GM12878 (cell line): ENCODE measurements around the gene TMEM232. TPM values are rescaled to one million over a fixed set of nuclear protein-coding genes. Genes with fewer than 3 reads are reported as not detected.

Experiments used
- ATAC-seq: fragments of 200-7000 bp; cut with Tn5 transposase; 3 replicates; pipeline ENCODE4 v1.9.1; 2020; ENCODE audit warnings: mild to moderate bottlenecking, moderate library complexity
- BruUV-seq: library from RNA; stranded (reverse); fragments of 400-500 nt; replicated peaks from 2 replicates; lab custom pipeline; 2021; lab: Mats Ljungman, UMichigan
- CTCF ChIA-PET: fragments of 300-600 bp; sonication (Branson Sonifier 250); formaldehyde crosslinking; extraction: SDS; loops from one replicate; lab custom pipeline; 2021; ENCODE audit warnings: inconsistent platforms; lab: Yijun Ruan, JAX
- POLR2A ChIA-PET: fragments of 350-600 bp; formaldehyde crosslinking; extraction: SDS; loops from one replicate; lab custom pipeline; 2021; ENCODE audit warnings: inconsistent platforms; lab: Charles Lee
- RAD21 ChIA-PET: fragments of 300-600 bp; sonication (Branson Sonifier 250); formaldehyde crosslinking; loops from one replicate; lab custom pipeline; 2023; ENCODE audit warnings: antibody characterized with exemption; ENCODE audit not compliant: unreplicated experiment; lab: Charles Lee
- SMC1A ChIA-PET: fragments of 300-600 bp; sonication (Branson Sonifier 250); formaldehyde crosslinking; loops from one replicate; lab custom pipeline; 2023; ENCODE audit not compliant: unreplicated experiment, uncharacterized antibody; lab: Charles Lee
- DNase-seq: peaks from one replicate; pipeline ENCODE4 v3.0.0-alpha.2; 2011; ENCODE audit warnings: low read depth, low spot score
- FAIRE-seq: peaks from 3 replicates; lab custom pipeline; 2011; peaks lifted over from hg19 to GRCh38; lab: Jason Lieb, UNC
- H2AFZ ChIP-seq: 2 replicates; pipeline ENCODE4 v1.6.0; 2011; ENCODE audit warnings: low read depth, low read length, control low read depth; ENCODE audit not compliant: control insufficient read depth
- H3K27ac ChIP-seq: 2 replicates; pipeline ENCODE4 v1.5.1; 2011; ENCODE audit warnings: control low read depth; ENCODE audit not compliant: control insufficient read depth, insufficient read depth
- H3K27me3 ChIP-seq, 2 experiments: replicated peaks in 1 of 2; 2 replicates each; pipeline versions ENCODE4 v1.6.0 to v1.6.1; 2011; ENCODE audit warnings: low read length in 1 of 2; ENCODE audit not compliant: control insufficient read depth in 2 of 2, insufficient read depth in 2 of 2
- H3K36me3 ChIP-seq, 2 experiments: 2 replicates each; pipeline ENCODE4 v1.5.1; 2011; ENCODE audit warnings: low read length in 1 of 2; ENCODE audit not compliant: control insufficient read depth in 2 of 2, insufficient read depth in 2 of 2
- H3K4me1 ChIP-seq: 2 replicates; pipeline ENCODE4 v1.6.1; 2011; ENCODE audit warnings: mild to moderate bottlenecking, low read length, moderate library complexity, mixed read lengths; ENCODE audit not compliant: control insufficient read depth, insufficient read depth
- H3K4me2 ChIP-seq: 2 replicates; pipeline ENCODE4 v1.6.0; 2011; ENCODE audit warnings: control low read depth; ENCODE audit not compliant: control insufficient read depth, insufficient read depth
- H3K4me3 ChIP-seq: fragments of 200-600 bp; sonication (generic); 2 replicates; pipeline ENCODE4 v1.5.1; 2016
- H3K79me2 ChIP-seq: 2 replicates; pipeline ENCODE4 v1.6.0; 2011; ENCODE audit warnings: low read length; ENCODE audit not compliant: control insufficient read depth, insufficient read depth
- H3K9ac ChIP-seq: 2 replicates; pipeline ENCODE4 v1.8.0; 2011; ENCODE audit warnings: low read length, control low read depth, mixed read lengths; ENCODE audit not compliant: control insufficient read depth, insufficient read depth
- H3K9me3 ChIP-seq: replicated peaks from 3 replicates; pipeline ENCODE4 v1.5.1; 2011; ENCODE audit warnings: mild to moderate bottlenecking, low read length; ENCODE audit not compliant: control insufficient read depth, insufficient read depth
- H4K20me1 ChIP-seq: 2 replicates; pipeline ENCODE4 v1.6.0; 2011; ENCODE audit not compliant: control insufficient read depth, insufficient read depth
- CBX3 ChIP-seq: fragments of 200-600 bp; sonication (generic); IDR thresholded peaks from 2 replicates; pipeline ENCODE4 v1.6.1; 2016; ENCODE audit warnings: low read depth, borderline replicate concordance
- E4F1 ChIP-seq: fragments of 450-650 bp; IDR thresholded peaks from 2 replicates; pipeline ENCODE4 v1.6.1; 2018; ENCODE audit warnings: borderline replicate concordance, mild to moderate bottlenecking; ENCODE audit not compliant: partially characterized antibody
- EP300 ChIP-seq, 2 experiments: fragments of 150-350 bp in 1 of 2; IDR thresholded peaks; 2 replicates each; pipeline ENCODE4 v1.6.1; 2011 to 2012; ENCODE audit warnings: low read depth in 2 of 2, low read length in 2 of 2, borderline replicate concordance in 1 of 2, improper control_type of control experiment in 1 of 2, inconsistent platforms in 1 of 2; ENCODE audit not compliant: control insufficient read depth in 1 of 2
- KLF5 ChIP-seq: fragments of 450-650 bp; IDR thresholded peaks from 2 replicates; pipeline ENCODE4 v1.6.1; 2014; ENCODE audit warnings: mild to moderate bottlenecking; ENCODE audit not compliant: partially characterized antibody
- RAD51 ChIP-seq: fragments of 450-650 bp; IDR thresholded peaks from 2 replicates; pipeline ENCODE4 v1.6.1; 2016; ENCODE audit warnings: moderate library complexity, mild to moderate bottlenecking, inconsistent platforms
- SPI1 ChIP-seq: IDR thresholded peaks from 2 replicates; pipeline ENCODE4 v1.6.1; 2011; ENCODE audit warnings: low read depth, mild to moderate bottlenecking, low read length, moderate library complexity, borderline replicate concordance; ENCODE audit not compliant: insufficient read depth
- STAT3 ChIP-seq: IDR thresholded peaks from 2 replicates; pipeline ENCODE4 v1.6.1; 2011; ENCODE audit warnings: low read depth, low read length, improper control_type of control experiment
- WRNIP1 ChIP-seq: IDR thresholded peaks from 2 replicates; pipeline ENCODE4 v1.6.1; 2011; ENCODE audit warnings: low read depth, low read length, improper control_type of control experiment, borderline replicate concordance
- WGBS: methylation state at CpG from one replicate; pipeline ENCODE4 v1.1.6; 2016; ENCODE audit warnings: low lambda C conversion rate; ENCODE audit not compliant: insufficient replicate concordance, insufficient coverage; ENCODE audit errors: missing lambda C conversion rate; 5-methylcytosine and 5-hydroxymethylcytosine counted together
- in situ Hi-C: fragments of 300-500 bp; cut with MboI; formaldehyde crosslinking; loops from 9 replicates; pipeline ENCODE4 v1.14.3; 2018; ENCODE audit warnings: mixed read lengths
- intact Hi-C: fragments of 100-400 bp; cut with micrococcal nuclease; formaldehyde crosslinking; loops from one replicate; pipeline ENCODE4 v1.14.2; 2022; ENCODE audit not compliant: unreplicated experiment
- polyA plus RNA-seq, 11 experiments: library from polyadenylated mRNA; depleted of rRNA in 4 of 11; unstranded in 6 of 11; stranded (reverse) in 5 of 11; fragments of >200 nt; fragmentation: Nextera tagmentation in 4 of 11; fragmentation: Illumina TruSeq in 1 of 11; extraction: Ambion mirVana in 4 of 11; extraction: Trizol in 1 of 11; gene quantifications; 1 replicate in 1 of 11; 2 replicates in 10 of 11; pipeline versions ENCODE4 v1.2.1 to v1.2.3, GENCODE V29; 2011 to 2016; ENCODE audit warnings: inconsistent platforms in 2 of 11, missing spikeins in 2 of 11, low read depth in 1 of 11
- total RNA-seq, 4 experiments: library from RNA; depleted of rRNA in 3 of 4; stranded (reverse); fragments of >200 nt in 3 of 4; fragmentation: Illumina TruSeq in 1 of 4; extraction: Trizol in 1 of 4; gene quantifications; 2 replicates each; pipeline versions ENCODE4 v1.2.1 to v1.2.3, GENCODE V29; 2013 to 2021

The TMEM232 gene
- total and polyA plus RNA-seq, 10 of the 15 experiments (the other 5 are each of a cell fraction or from before 2014, with no cell fraction given), result 0.29 to 1.3 (median 0.91) TPM

GRCh38 chr5:110738503-110738811, 12.0 kb upstream of the TMEM232 start (continued):
- TF ChIP-seq EP300 (IDR thresholded peaks at IDR 0.05; ENCODE audit: borderline replicate concordance in 1 of 2, control insufficient read depth in 1 of 2, low read depth in 2 of 2, low read length in 2 of 2) (0 out of 4 replicates have a peak, but pooled peaks of 1 of the 2 experiments have one; percentile 12), KLF5 (no peak), WRNIP1 (no peak), RAD51 (no peak), E4F1 (no peak), STAT3 (no peak)

GRCh38 chr5:110736753-110737152, 10.3 kb upstream of the TMEM232 start:
- H3K4me1 ChIP-seq, result 0 out of 2 replicates have a peak, but pooled peaks cover 3% of the 10 kb centered on the region
- H3K9me3 ChIP-seq, result no peaks in the 10 kb centered on the region; the same call in 2 of the 3 replicates
- DNase-seq (no peak), FAIRE-seq (no peak), ATAC-seq (no peak)
- H3K36me3 ChIP-seq, result no peaks in the 10 kb centered on the region
- no peak overlapping the region for H3K9ac ChIP-seq
- no peaks in the 10 kb centered on the region for H4K20me1 ChIP-seq
- POLR2A ChIA-PET, result interaction anchor here (0.6 to 6.2 kb wide), 7 partner anchors 16 to 503 kb away, joined by 3 to 45 read pairs (median 4); no protein-coding TSS in a partner anchor
- SMC1A ChIA-PET, result interaction anchor here (1.1 to 8.3 kb wide), 5 partner anchors 10 to 19 kb away, joined by 3 to 67 read pairs (median 6); partner anchors contain the start of gene TMEM232
- TF ChIP-seq SPI1 (0 out of 2 replicates have a peak, but pooled peaks have one; percentile 13), CBX3 (no peak)
- intact Hi-C loops, result no loop called here
- no TSS peak for BruUV-seq
- H3K79me2 ChIP-seq, result peaks cover 29% of the 10 kb centered on the region
- no peak overlapping the region for H3K27ac ChIP-seq
- H3K27me3 ChIP-seq, result no peaks in the 10 kb centered on the region
- WGBS, result 51% methylated on average over 3 of the region's 3 CpGs
- CTCF ChIA-PET, result interaction anchor here (1.1 to 7.2 kb wide), 4 partner anchors 9 to 20 kb away, joined by 3 to 33 read pairs (median 14); no protein-coding TSS in a partner anchor
- in situ Hi-C loops, result loop anchor here (25.0 kb wide), 2 partner anchors 501 to 776 kb away; partner anchors contain the start of gene STARD4
- RAD21 ChIA-PET, result interaction anchor here (1.2 to 5.4 kb wide), 4 partner anchors 16 to 355 kb away, joined by 3 to 30 read pairs (median 9); partner anchors contain the start of gene WDR36
- peak overlapping the region; percentile 42; the same call in 1 of the 2 replicates for H3K4me3 ChIP-seq
- peak overlapping the region; percentile 66; the same call in 1 of the 2 replicates for H3K4me2 ChIP-seq
- peak overlapping the region; percentile 71 for H2AFZ ChIP-seq
